Ascending aorta (tissue), 2 donors: ENCODE measurements around the gene ZFP36L1. TPM values are rescaled to one million over a fixed set of nuclear protein-coding genes. Genes with fewer than 3 reads are reported as not detected.

Experiments
- DNase-seq, 2 donors: peaks; one replicate each; pipeline ENCODE4 v3.0.0-alpha.2; 2019; ENCODE audit warnings: low spot score in 2 of 2
- H3K27ac ChIP-seq, 2 donors: fragments of 200-600 bp; sonication (generic); one replicate each; pipeline ENCODE4 v1.5.1; 2016 to 2017; ENCODE audit warnings: mild to moderate bottlenecking in 1 of 2
- H3K27me3 ChIP-seq: fragments of 200-600 bp; sonication (generic); one replicate; pipeline ENCODE4 v1.5.1; 2017
- H3K36me3 ChIP-seq, 2 donors: fragments of 200-600 bp; sonication (generic); one replicate each; pipeline ENCODE4 v1.5.1; 2016
- H3K4me1 ChIP-seq, 2 donors: fragments of 200-600 bp; sonication (generic); one replicate each; pipeline ENCODE4 v1.5.1; 2016 to 2017; ENCODE audit warnings: mild to moderate bottlenecking in 1 of 2
- H3K4me3 ChIP-seq, 2 donors: fragments of 200-600 bp; sonication (generic); one replicate each; pipeline ENCODE4 v1.5.1; 2016 to 2017; ENCODE audit warnings: mild to moderate bottlenecking in 1 of 2
- H3K9me3 ChIP-seq, 2 donors: fragments of 200-600 bp; sonication (generic); one replicate each; pipeline ENCODE4 v1.5.1; 2016
- CTCF ChIP-seq, 3 experiments: fragments of 200-600 bp in 2 of 3; fragments of 450-650 bp in 1 of 3; sonication (generic) in 2 of 3; IDR thresholded peaks; one replicate each; pipeline ENCODE4 v1.5.1; 2016 to 2019; ENCODE audit warnings: antibody characterized with exemption in 3 of 3, mild to moderate bottlenecking in 1 of 3, moderate library complexity in 1 of 3
- intact Hi-C: fragments of 100-400 bp; cut with DNase I; formaldehyde crosslinking; loops from one replicate; pipeline ENCODE4 v1.15.1; 2023
- total RNA-seq: library from RNA; depleted of rRNA; stranded (reverse); fragments of >200 nt; gene quantifications from one replicate; pipeline ENCODE4 v1.1.0, GENCODE V29; 2016

The ZFP36L1 gene
- total RNA-seq, 1 donor from 2014 or later, result 772 TPM

GRCh38 chr14:68820119-68820518 lies 27.3 kb upstream of the ZFP36L1 start:
- Histone ChIP-seq H3K27ac (no peak overlapping the region), H3K4me1 (peaks cover 4 to 6% of the 10 kb centered on the region in 2 donors), H3K9me3 (no peaks in the 10 kb centered on the region), H3K36me3 (no peaks in the 10 kb centered on the region), H3K27me3 (no peaks in the 10 kb centered on the region), H3K4me3 (no peak overlapping the region)
- DNase-seq, result no peak
- no peak for TF ChIP-seq CTCF (IDR thresholded peaks at IDR 0.05)
- intact Hi-C loops, result no loop called here

DNA sequence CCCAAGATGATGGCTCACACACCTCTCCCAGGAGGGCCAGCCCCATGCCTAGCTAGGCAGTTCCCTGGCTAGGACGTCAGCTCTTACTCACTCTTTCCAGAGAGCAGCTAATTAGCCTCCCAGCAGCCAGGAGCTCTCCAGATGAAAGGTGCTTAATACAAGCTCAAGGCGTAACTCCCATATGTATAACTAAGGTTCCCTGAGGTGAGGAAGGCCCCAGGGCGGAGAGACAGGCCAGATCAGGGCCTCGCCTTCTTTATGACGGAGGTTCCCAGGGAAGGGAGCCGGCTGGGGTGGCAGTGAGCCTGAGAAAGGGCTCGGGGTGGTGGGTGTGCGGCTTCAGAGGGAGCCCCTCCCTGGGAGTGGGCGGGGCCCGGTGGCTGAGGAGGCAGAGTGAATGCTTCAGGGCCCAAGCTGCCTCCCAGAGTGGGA lies 26.4 kb upstream of the ZFP36L1 start:
- Histone ChIP-seq H3K4me1 (peaks cover 6 to 14% of the 10 kb centered on the region in 2 donors), H3K36me3 (no peaks in the 10 kb centered on the region), H3K27ac (peak overlapping the region in 1 of 2 donors; percentile 60), H3K9me3 (no peaks in the 10 kb centered on the region), H3K4me3 (no peak overlapping the region), H3K27me3 (no peaks in the 10 kb centered on the region)
- no peak for TF ChIP-seq CTCF (IDR thresholded peaks at IDR 0.05)
- intact Hi-C loops, result loop anchor here (5.0 kb wide), 1 partner anchor 937 kb away; no protein-coding TSS in a partner anchor
- DNase-seq, result peak in 1 of 2 donors; percentile 63

GRCh38 chr14:68817506-68818212 lies 24.8 kb upstream of the ZFP36L1 start:
- H3K4me3 ChIP-seq, result no peak overlapping the region
- no peak for DNase-seq
- intact Hi-C loops, result loop anchor here (1.0 to 5.0 kb wide), 3 partner anchors 569 to 981 kb away; no protein-coding TSS in a partner anchor
- H3K36me3 ChIP-seq, result no peaks in the 10 kb centered on the region
- no peaks in the 10 kb centered on the region for H3K9me3 ChIP-seq
- peaks cover 12 to 24% of the 10 kb centered on the region in 2 donors for H3K4me1 ChIP-seq
- no peak for TF ChIP-seq CTCF (IDR thresholded peaks at IDR 0.05)
- no peaks in the 10 kb centered on the region for H3K27me3 ChIP-seq
- H3K27ac ChIP-seq, result peak overlapping the region; percentile 96 to 97

- H3K4me1 ChIP-seq, result peaks cover 12 to 24% of the 10 kb centered on the region in 2 donors
- H3K9me3 ChIP-seq, result no peaks in the 10 kb centered on the region
- H3K27ac ChIP-seq, result peak overlapping the region; percentile 96 to 97
- TF ChIP-seq CTCF (IDR thresholded peaks at IDR 0.05), result no peak
- H3K4me3 ChIP-seq, result peak overlapping the region; percentile 56 to 67
- intact Hi-C loops, result loop anchor here (1.0 to 5.0 kb wide), 5 partner anchors 21 to 980 kb away; no protein-coding TSS in a partner anchor
- DNase-seq, result peak in 1 of 2 donors; percentile 65
- no peaks in the 10 kb centered on the region for H3K27me3 ChIP-seq
- no peaks in the 10 kb centered on the region for H3K36me3 ChIP-seq
Measured at GRCh38 chr14:68816943-68817430, 24.1 kb upstream of the ZFP36L1 start.

DNA sequence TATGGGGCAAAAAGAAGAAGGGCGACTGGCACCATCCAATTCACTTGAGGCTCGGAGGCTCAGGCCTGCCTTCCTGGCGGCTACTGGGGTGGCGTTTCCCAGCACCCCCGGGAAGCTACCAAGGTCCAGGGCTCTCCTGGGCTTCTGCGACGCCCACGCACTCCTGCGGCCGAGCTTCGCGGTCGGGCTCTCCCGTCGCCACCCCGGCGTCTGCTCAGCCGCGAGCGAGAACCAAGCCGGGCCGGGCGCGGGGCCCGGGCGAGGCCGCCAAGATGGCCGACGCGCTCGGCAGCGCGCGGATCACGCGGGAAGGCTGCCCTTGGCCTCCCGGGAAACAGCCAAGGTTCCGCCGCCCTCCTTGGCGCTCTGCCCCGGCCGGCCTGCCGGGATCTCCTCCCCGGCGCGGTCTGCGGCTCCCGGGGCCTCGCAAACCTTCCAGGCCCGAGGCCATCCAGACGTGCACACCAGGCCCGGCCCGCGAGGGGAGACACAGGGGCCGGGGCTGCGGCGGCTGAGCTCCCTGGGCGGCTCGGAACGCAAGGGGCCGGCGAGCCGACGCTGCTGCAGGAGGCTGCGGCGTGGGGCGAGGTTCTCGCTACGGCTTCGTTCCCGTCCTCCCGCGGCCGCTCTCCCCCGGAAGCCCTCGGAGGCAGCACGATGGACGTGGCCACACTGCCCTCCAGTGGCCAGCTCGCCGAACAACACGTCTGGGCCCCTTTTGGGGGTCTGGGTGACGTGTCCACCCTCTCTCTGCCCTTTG lies 23.5 kb upstream of the ZFP36L1 start:
- Histone ChIP-seq H3K36me3 (no peaks in the 10 kb centered on the region), H3K27ac (peak overlapping the region; percentile 96 to 97), H3K4me3 (peak overlapping the region; percentile 56 to 67), H3K9me3 (no peaks in the 10 kb centered on the region), H3K27me3 (no peaks in the 10 kb centered on the region), H3K4me1 (peaks cover 12 to 24% of the 10 kb centered on the region in 2 donors)
- intact Hi-C loops, result loop anchor here (1.0 to 5.0 kb wide), 4 partner anchors 20 to 980 kb away; no protein-coding TSS in a partner anchor
- DNase-seq, result peak; percentile 56 to 93
- TF ChIP-seq CTCF (IDR thresholded peaks at IDR 0.05), result peak; percentile 95 to 100 (median 98)
